ENCODE results near the gene PHTF2. TPM values are rescaled to one million over a fixed set of nuclear protein-coding genes. Genes with fewer than 3 reads are reported as not detected.

Gene PHTF2
- total RNA-seq, 1 experiment from 2014 or later: 2.8 TPM

DNA sequence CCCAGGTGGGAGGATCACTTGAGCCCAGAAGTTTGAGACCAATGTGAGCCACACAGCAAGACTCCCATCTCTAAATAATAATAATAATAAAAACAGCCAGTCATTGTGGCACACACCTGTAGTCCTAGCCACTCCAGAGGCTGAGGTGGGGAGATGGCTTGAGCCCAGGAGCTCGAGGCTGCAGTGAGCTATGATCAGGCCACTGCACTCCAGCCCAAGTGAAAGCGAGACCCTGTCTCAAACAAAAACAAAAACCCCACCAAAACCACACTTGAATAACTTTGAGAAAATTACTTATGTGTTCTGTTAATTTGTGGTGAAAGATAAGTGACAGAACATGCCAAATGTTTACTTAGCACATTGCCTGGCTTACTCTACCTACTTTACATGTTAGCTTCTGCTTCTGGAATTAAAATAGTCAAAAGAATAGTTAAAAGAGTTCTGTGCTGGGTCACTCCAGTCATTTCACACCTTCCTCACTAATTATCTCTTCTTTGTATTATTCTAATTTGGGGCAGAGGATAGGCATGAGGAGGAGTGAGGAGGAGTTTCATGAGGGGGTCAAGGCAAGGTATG, 10.2 kb upstream of the PHTF2 start:
- no peak for DNase-seq (ENCODE audit: low read depth)
- in situ Hi-C loops (cut with HindIII; ENCODE audit: low pct_unique_long_range_greater_than_20kb, low sequenced_read_pairs): no loop called here

DNA sequence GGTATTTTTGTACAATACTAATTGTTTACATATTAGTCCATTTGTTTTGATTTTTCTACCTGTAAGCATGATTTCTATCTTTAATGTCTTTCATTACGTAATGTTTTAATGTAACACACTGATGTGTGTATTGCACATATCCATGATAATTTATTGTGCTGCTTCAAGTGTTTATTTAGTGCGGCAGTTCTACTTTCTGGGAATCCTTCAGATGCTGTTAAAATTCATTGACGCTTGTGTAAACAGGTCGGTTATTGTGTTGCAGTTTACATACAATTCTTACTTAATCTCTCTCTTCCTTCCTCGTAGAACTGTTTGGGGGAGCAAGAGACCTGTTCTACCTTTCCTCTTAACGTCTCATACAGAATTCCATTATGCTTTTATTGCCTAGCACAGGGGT, 7.2 kb upstream of the PHTF2 start:
- DNase-seq (ENCODE audit: low read depth): no peak
- in situ Hi-C loops (cut with HindIII; ENCODE audit: low pct_unique_long_range_greater_than_20kb, low sequenced_read_pairs): no loop called here

DNA sequence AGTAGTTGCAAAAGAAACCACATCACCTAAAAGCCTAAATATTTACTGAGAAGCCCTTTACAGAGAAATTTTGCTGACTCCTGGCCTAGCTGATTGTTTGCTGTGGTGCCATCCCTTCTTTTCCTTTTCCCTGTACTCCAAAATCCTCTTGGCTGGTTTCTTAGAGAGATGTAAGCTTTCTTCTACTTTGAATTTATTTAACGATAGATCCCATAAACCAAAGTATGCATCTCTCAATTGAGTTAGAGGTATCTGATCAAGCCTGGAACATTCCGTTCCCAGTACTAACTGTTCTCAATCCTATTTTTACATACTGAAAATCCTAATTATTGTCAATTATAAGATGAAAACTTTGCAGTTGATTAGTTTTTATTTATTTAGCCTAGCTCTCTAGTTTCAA, 6.6 kb upstream of the PHTF2 start:
- in situ Hi-C loops (cut with HindIII; ENCODE audit: low pct_unique_long_range_greater_than_20kb, low sequenced_read_pairs): no loop called here
- no peak for DNase-seq (ENCODE audit: low read depth)

DNA sequence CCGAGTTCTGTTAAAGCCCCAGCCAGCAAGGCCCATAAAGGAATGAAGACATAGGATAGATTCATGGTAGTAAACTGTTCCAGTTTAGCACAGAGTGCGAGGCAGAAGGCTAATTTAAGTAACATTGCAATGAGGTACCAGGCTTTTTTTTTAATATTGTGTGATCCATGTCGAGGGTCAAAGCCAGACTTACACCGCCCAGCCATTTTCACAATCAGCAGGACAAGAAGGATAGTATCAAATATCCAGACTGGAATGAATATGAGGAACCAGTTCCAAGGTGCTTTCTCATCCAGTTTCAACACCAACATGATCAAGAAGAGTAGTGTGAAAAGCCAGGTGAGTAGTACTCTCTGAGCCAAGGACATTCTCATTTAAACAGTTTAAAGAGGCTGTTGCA, 4.6 kb upstream of the PHTF2 start:
- in situ Hi-C loops (cut with HindIII; ENCODE audit: low pct_unique_long_range_greater_than_20kb, low sequenced_read_pairs): no loop called here
- no peak for DNase-seq (ENCODE audit: low read depth)

DNA sequence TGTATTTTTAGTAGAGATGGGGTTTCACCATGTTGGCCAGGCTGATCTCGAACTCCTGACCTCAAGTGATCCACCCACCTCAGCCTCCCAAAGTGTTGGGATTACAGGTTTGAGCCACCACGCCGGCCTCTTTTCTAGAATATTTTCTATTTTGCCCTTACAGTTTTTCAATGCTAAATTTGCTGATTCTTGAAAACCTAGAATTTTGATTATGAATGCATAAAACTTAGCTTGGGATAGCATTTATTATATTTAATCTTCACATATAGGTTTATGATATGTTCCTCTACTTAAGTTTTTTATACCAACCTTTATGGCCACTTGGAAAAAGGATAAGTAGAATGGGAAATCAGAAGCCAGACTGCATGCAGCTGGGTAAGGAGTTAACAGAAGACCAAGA, 2.5 kb upstream of the PHTF2 start:
- in situ Hi-C loops (cut with HindIII; ENCODE audit: low pct_unique_long_range_greater_than_20kb, low sequenced_read_pairs): no loop called here
- no peak for DNase-seq (ENCODE audit: low read depth)

DNA sequence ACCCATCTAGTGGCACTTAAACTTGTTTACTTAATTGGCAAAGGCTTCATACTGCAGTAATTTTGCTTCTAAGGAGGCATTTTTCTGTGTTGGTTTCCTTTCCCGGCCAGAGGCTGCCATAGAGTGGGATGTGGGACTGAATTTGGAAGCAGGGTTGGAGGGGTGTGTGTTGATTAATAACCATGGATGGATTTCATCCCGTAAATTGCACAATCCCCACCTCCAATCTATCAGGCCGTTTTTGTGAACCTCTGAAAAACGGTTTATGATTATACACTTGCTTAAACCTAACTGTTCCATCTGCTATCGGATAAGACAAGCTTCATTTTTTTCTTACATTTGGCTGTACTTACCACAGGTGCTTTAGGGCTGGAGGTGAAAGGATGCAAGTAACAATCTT, 1.6 kb upstream of the PHTF2 start:
- in situ Hi-C loops (cut with HindIII; ENCODE audit: low pct_unique_long_range_greater_than_20kb, low sequenced_read_pairs): no loop called here
- no peak for DNase-seq (ENCODE audit: low read depth)

DNA sequence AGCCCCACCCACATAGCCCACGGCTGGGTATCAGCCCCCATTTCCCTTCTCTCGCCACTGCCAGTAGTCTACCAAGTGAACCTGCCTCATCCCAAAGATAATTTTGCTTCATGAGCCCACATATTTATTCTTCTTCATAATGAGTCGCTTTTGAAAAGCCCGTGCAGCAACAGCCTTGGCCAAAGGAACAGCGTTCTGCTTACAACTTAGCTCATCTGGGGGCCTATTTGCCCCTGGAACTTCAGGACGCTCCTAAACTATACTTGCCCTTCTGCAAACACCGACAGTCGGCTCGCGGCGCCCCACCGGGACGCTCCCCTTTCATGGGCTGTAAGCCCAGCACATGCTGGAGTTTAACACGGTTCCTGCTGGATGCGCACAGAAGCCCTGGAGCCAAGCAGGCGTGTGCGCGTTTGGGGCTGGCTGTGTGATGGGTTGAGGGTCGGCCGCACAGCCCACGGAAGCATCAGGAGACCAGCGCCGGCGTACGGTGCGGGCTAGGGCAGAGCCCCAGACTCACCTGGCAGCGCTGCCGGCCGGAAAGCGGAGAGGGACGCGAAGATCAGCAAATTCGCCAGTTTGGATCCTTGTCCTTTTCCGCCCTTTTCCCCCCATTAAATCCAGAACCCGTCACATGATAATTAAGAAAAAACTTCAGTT, 709 bp upstream of the PHTF2 start:
- in situ Hi-C loops (cut with HindIII; ENCODE audit: low pct_unique_long_range_greater_than_20kb, low sequenced_read_pairs): no loop called here
- no peak for DNase-seq (ENCODE audit: low read depth)

DNA sequence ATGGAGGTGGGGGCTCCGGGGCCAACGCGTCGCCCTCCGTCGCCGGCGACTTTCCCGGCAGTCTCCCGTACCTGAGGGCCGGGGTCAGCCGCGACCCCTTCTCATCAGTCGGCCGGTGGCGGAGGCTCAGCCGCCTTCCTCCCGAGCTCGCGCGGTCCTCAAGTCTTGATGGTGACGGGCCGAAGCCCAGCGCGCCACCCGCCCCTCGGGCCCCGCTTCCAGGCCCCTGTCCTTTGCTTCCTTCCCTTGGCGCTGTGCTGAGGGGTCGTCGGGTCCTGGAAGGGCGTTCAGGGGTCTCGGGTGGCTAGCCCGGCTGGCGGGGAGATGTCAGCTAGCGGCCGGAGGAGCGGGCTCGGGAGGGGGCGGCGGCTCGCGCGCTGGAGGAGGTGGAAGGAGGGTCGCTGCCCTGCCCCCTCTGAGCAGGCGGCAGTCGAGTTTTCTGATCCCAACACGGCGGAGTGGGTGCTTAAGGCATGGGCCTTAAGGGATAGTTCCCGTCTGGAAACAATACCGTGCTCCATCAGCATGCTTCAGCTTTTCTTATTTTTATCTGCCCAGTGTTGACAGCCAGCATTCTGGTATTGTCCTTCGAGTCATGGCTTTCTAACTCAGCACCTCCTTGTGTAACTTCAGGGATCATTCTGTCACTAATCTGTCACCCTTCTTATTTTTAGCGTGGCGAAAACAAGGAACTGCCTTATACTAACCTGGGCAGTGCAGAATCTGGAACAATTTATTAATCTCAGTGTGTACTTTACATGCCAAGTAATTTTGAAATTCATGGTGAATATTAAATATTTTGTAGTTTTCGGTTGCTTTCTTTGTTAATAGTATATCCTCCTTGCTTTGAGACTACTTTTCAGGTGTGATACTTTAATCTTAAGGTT, 748 bp downstream of the PHTF2 start:
- peak; percentile 30 for DNase-seq (ENCODE audit: low read depth)
- in situ Hi-C loops (cut with HindIII; ENCODE audit: low pct_unique_long_range_greater_than_20kb, low sequenced_read_pairs): no loop called here

DNA sequence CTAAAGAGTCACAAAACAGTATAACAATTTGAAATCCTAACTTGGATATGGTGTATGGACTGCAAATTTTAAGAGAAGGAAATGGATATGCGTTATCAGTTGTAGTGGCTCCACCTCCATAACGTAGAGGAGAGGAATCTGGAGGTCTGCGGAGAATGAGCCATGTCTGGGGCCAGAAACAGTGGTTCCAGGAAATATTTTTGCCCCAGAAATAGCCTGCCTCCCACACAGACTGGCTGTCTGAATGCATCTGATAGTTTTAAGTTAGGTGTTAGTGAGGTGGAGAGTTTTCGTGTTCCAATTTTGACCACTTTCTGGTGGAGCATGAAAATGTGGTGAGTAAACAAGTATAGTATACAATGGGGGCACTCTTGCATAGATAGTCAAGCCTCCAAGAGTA, 1.6 kb downstream of the PHTF2 start:
- no peak for DNase-seq (ENCODE audit: low read depth)

DNA sequence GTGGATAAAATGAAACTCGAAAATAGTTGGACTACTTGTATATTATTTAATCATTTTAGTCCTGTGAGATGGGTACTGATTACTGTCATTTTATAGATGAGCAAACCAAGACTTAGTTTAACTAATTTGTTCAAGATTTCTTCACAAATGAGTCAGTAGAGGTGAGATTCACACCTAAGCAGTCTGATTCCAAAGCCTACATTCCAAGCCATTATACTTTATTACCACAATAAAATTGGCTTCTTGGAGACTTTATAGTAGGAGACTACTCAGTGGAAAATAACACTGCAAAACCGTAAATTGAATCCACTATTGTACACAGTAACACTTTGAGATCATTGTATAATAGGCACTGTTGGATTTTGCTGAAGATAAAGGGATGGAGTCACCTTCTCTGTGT, 2.2 kb downstream of the PHTF2 start:
- DNase-seq (ENCODE audit: low read depth): no peak

More for the DNA sequence above, 1.6 kb downstream of the PHTF2 start:
- in situ Hi-C loops (cut with HindIII; ENCODE audit: low pct_unique_long_range_greater_than_20kb, low sequenced_read_pairs): no loop called here

DNA sequence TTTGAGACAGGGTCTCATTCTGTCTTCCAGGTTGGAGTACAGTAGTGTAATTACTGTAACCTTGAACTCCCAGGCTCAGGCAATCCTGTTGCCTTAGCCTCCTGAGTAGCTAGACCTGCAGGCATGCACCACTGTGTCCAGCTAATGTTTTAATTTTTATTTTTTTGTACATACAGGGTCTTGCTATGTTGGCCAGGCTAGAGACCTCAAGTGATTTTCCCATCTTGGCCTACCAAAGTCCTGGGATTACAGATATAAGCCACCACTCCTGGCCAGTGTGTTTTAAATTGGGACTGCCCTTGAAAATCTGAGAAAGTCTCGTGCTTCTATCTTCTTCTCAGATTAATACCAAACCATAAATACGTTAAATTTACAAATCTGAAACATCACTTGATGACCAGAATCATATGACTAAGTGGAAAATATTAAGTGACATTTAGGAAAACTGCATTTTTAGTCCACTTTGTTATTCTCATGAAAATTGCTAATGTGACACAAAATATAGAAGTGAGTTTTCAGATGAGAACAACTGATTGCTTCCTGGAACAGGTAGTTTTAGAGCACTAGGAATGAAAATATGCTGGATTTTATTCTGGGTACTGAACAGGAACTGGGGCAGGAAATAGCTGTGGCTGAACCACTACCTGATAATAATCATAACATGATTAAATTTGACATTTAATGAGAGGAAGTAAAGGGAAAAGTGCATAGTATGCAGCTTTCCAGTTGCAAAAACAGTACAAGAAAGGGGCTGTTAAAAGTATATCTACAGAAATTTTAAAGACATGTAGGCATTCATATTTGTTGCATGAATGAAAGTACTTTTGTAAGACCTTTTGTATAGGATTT, 4.2 kb downstream of the PHTF2 start:
- in situ Hi-C loops (cut with HindIII; ENCODE audit: low pct_unique_long_range_greater_than_20kb, low sequenced_read_pairs): no loop called here
- no peak for DNase-seq (ENCODE audit: low read depth)

More for the DNA sequence above, 2.2 kb downstream of the PHTF2 start:
- in situ Hi-C loops (cut with HindIII; ENCODE audit: low pct_unique_long_range_greater_than_20kb, low sequenced_read_pairs): no loop called here

DNA sequence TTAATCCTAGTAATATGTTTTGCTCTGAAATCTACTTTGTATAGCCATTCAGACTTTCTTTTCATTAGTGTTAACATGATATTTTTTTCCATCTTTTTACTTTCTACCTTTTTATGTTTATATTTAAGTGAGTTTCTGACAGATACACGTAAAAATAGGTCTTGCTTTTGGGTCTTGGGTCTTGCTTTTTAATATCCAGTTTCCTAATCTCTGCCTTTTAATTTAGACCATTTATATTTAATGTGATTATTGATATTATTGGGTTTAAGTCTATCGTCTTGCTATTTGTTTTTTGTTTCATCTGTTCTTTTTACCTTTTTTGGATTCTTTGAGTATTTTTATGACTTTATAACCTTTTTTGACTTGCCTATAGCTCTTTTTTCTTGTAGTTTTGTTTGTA, 7.9 kb downstream of the PHTF2 start:
- in situ Hi-C loops (cut with HindIII; ENCODE audit: low pct_unique_long_range_greater_than_20kb, low sequenced_read_pairs): no loop called here
- no peak for DNase-seq (ENCODE audit: low read depth)

DNA sequence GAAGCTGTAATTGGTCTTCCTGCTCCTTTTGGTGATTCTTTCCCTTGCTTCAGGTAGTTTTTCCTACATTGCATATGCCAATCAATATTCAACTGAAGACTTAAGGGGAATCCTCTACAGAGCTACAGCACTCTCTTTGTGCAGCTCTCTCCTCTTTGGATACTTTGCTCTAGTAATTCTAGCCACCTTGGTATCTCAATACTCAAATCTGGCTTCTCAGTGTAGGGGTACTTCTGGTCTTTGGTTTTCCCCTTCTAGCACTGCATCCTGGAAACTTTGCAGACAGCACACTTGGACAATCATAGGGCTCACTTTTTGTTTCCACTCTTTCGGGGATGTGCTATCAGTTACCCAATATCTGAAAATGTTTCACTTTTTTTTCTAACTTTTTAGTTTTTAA, 9.9 kb downstream of the PHTF2 start:
- in situ Hi-C loops (cut with HindIII; ENCODE audit: low pct_unique_long_range_greater_than_20kb, low sequenced_read_pairs): no loop called here
- DNase-seq (ENCODE audit: low read depth): no peak

DNA sequence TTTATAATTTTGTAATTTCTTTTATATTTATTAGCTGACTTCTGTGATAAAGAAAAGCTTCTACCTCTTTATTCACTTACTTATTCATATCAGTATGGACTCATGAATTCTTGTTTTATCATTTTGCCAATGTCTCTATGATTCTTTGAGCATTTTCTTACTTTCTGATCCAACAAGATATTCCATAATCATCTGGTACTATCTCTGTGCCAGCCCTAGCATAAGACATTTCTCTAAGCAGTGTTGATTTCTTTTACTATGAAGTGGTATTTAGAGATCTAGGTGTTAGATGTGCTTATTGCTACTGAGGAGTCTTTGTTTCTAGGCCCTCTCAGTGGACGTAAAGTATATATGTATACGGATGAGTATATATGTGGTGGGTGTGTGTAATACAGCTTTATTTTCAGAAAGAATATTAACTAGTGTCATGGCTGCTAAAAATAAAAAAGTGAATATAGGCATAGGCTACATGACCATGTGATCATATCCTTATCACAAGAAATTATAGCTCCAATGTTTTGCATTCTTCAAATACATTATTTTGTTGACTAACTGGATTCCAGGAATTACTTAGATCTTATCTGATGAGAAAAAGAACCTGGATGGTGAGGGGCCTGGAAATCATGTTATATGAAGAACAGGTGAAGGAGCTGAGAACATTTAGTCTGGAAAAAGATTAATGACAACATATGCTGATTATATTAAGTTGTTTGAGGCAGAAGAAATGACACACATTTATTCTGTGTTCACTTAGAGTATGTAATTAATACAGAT, 13.1 kb downstream of the PHTF2 start:
- DNase-seq (ENCODE audit: low read depth): no peak

DNA sequence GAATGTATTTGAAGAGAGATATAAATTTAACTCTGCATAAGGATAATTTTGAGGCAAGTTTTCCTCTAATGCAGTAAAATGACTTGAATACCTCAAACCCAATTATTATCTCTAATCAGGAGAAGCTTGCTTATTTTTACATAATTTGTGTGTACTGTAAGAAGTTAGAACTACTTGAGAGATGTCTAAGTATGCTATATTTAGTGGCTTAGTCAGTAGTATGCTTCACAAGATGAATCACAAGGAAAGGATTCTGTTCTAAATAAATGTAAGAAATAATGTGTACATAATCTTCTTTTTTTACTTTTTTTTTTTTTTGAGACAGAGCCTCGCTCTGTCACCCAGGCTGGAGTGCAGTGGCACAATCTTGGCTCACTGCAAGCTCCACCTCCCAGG, 13.7 kb downstream of the PHTF2 start:
- DNase-seq (ENCODE audit: low read depth): no peak
- in situ Hi-C loops (cut with HindIII; ENCODE audit: low pct_unique_long_range_greater_than_20kb, low sequenced_read_pairs): no loop called here

More for the DNA sequence above, 13.1 kb downstream of the PHTF2 start:
- in situ Hi-C loops (cut with HindIII; ENCODE audit: low pct_unique_long_range_greater_than_20kb, low sequenced_read_pairs): no loop called here

DNA sequence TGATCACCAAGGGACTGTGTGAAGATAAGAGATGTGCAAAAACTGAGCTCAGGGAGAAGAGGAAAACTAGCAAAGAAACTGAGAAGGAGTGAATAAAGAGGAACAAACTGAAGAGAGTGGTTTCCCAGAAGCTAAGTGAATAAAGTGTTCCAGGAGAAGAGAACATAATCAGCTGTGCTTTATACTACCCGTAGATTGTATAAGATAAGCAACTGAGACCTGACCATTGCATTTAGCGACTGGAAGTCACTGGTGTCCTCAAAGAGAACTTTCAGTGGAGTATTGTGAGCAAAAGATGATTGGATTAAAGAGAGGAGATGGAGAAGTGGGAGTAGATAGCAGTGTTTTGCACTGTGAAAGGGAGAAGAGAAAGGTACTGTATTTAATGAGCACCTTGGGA, 14.6 kb downstream of the PHTF2 start:
- DNase-seq (ENCODE audit: low read depth): no peak
- in situ Hi-C loops (cut with HindIII; ENCODE audit: low pct_unique_long_range_greater_than_20kb, low sequenced_read_pairs): no loop called here

DNA sequence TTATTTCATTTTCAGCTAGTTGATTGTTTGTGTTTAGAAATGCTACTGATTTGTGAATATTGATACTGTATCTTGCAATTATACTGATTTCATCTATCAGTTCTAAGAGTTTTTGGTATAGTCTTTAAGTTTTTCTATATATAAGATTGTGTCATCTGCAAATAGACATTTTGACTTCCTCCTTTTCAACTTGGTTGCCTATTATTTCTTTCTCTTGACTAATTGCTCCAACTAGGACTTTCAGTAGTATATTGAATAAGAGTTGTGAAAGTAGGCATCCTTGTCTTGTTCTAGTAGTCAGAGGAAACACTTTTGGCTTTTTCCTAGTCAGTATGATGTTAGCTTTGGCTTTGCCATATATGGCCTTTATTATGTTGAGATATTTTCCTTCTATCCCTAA, 20.4 kb downstream of the PHTF2 start:
- DNase-seq (ENCODE audit: low read depth): no peak
- in situ Hi-C loops (cut with HindIII; ENCODE audit: low pct_unique_long_range_greater_than_20kb, low sequenced_read_pairs): no loop called here

DNA sequence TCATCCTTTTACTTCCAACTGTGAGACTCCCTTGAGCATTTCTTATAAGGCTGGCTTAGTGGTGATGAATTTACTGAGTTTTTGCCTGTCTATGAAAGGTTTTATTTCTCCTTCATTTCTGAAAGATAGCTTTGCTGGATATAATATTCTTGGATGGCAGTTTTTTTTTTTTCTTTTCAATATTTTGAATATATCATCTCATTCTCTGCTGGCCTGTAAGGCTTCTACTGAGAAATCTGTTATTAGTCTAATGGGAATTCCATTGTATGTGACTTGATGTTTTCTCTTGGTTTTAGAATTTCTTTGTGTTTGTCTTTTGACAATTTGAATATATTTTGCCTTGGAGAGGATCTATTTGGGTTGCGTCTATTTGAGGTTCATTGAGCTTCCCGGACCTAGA, 22.4 kb downstream of the PHTF2 start:
- DNase-seq (ENCODE audit: low read depth): no peak
- in situ Hi-C loops (cut with HindIII; ENCODE audit: low pct_unique_long_range_greater_than_20kb, low sequenced_read_pairs): no loop called here

Data from Caki2 (cell line).